ENCODE data around the gene TPBGL.

DNA sequence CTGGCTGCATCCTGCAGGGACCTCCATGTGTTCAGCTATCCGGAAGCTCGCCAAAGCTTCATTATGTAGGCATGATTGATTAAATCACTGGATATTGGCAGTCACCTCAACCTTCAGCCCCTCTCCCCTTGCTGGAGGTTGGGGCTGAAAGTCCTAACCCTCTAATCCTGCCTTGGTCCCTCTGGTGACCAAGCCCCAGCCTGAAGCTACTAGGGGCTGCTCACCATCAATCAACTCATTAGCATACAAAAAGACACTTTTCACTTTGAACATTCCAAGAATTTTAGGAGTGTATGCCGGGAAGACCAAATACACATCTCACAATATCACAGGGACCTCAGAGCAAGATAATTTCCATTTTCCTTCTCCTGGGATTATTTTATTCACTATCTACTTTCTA lies 38.8 kb upstream of the TPBGL start:
- TF ChIP-seq POLR2A (IDR thresholded peaks at IDR 0.05; ENCODE audit: low read depth, low read length) (no peak), TAF1 (IDR thresholded peaks at IDR 0.05; ENCODE audit: low read depth, low read length) (no peak), SPI1 (IDR thresholded peaks at IDR 0.05; ENCODE audit: low read depth, low read length) (no peak), POLR2AphosphoS5 (IDR thresholded peaks at IDR 0.05; ENCODE audit: low read depth, low read length) (no peak), POU2F2 (IDR thresholded peaks at IDR 0.05; ENCODE audit: low read depth, low read length) (no peak)
